ENCODE results near the gene LENG8. TPM values are rescaled to one million over a fixed set of nuclear protein-coding genes. Genes with fewer than 3 reads are reported as not detected.

The LENG8 gene
- total and polyA plus RNA-seq, 2 of the 8 experiments (the other 6 are each of a cell fraction or from before 2014, with no cell fraction given), result 62.2 to 108 TPM

DNA sequence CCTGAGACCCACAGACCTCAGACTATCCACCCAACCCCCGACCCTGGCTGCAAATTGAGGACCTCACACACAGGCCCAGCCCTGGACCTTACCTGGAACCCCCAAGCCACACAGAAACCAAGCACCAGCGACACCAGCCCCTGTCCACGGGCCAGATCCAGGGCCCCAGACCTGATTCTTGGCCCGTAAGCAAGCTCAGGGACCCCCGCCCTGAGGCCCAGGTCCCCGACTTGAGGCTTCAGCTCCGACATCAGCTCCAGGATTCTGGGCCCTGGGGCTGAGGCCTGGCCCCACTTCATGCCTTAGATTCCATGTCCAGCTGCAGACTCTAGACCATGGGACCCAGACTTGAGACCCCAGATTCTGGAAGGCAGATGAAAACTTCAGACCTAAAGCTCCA is 27.5 kb upstream of the LENG8 start:
- Histone ChIP-seq H3K27ac (ENCODE audit: low read depth, low read length) (no peak overlapping the region), H2AFZ (ENCODE audit: low read length) (no peak overlapping the region), H4K20me1 (replicated peaks in 1 of 2; ENCODE audit: control insufficient read depth in 1 of 2, insufficient read depth in 2 of 2, low read length in 2 of 2) (peaks cover 0 to 14% of the 10 kb centered on the region in 2 experiments), H2BK20ac (ENCODE audit: low read length) (peak overlapping the region; percentile 86), H2BK120ac (replicated peaks; ENCODE audit: low read depth, low read length) (peak overlapping the region; percentile 88), H3K79me1 (ENCODE audit: low read depth, low read length) (peaks cover 16% of the 10 kb centered on the region), H3K14ac (ENCODE audit: insufficient read length) (no peak overlapping the region), H4K5ac (ENCODE audit: insufficient read length, low read depth, low read length) (peak overlapping the region; percentile 34), H3K18ac (ENCODE audit: extremely low read depth, low read length) (peak overlapping the region; percentile 97), H3K4me3 (ENCODE audit: extremely low read depth in 1 of 4, insufficient read depth in 2 of 4, low read depth in 3 of 4, low read length in 4 of 4) (peak overlapping the region in 2 of 4 experiments; percentile 26 to 59; a peak in 3 of 8 replicates), H3K9me3 (ENCODE audit: insufficient read depth in 2 of 2, low read depth in 1 of 2, low read length in 1 of 2) (no peaks in the 10 kb centered on the region), H3K9ac (replicated peaks in 1 of 4; ENCODE audit: extremely low read depth in 1 of 4, low read depth in 3 of 4, low read length in 3 of 4) (peak overlapping the region in 1 of 4 experiments; percentile 13; a peak in 1 of 7 replicates), H3K36me3 (ENCODE audit: control insufficient read depth in 2 of 4, insufficient read depth in 4 of 4, low read length in 3 of 4) (peaks cover 2 to 23% (median 3%) of the 10 kb centered on the region in 4 experiments; a peak in 7 of 8 replicates), H4K91ac (replicated peaks; ENCODE audit: insufficient read length, low read length) (peak overlapping the region; percentile 96), H2BK12ac (ENCODE audit: low read depth, low read length) (peak overlapping the region; percentile 98; the same call in 1 of the 2 replicates), H4K8ac (ENCODE audit: extremely low read depth, insufficient read depth, low read length) (peak overlapping the region; percentile 53; the same call in 1 of the 2 replicates), H2BK5ac (ENCODE audit: low read depth, low read length) (peak overlapping the region; percentile 97; the same call in 1 of the 2 replicates), H3K27me3 (replicated peaks in 1 of 4; ENCODE audit: control insufficient read depth in 3 of 4, extremely low read depth in 1 of 4, insufficient read depth in 3 of 4, low read length in 3 of 4) (peaks cover 0 to 4% (median 2%) of the 10 kb centered on the region in 4 experiments; a peak in 3 of 7 replicates), H3K4ac (replicated peaks; ENCODE audit: insufficient read length, low read depth, low read length) (no peak overlapping the region), H3K79me2 (ENCODE audit: control insufficient read depth in 1 of 2, insufficient read depth in 2 of 2, low read length in 2 of 2) (peaks cover 7 to 8% of the 10 kb centered on the region in 2 experiments; a peak in 2 of 4 replicates), H3K4me2 (ENCODE audit: insufficient read depth in 1 of 2, low read depth in 2 of 2, low read length in 2 of 2) (peak overlapping the region; percentile 44 to 86), H3K23me2 (ENCODE audit: low read depth, low read length) (peaks cover 10% of the 10 kb centered on the region), H3K4me1 (replicated peaks in 1 of 4; ENCODE audit: control insufficient read depth in 3 of 4, insufficient read depth in 4 of 4, low read length in 3 of 4) (peaks cover 15 to 48% (median 36%) of the 10 kb centered on the region in 4 experiments), H2BK15ac (ENCODE audit: low read length) (peak overlapping the region; percentile 95; the same call in 1 of the 2 replicates), H3K56ac (replicated peaks; ENCODE audit: insufficient read length, low read depth, low read length) (no peak overlapping the region), H2AK5ac (ENCODE audit: low read depth, low read length) (peak overlapping the region; percentile 80; the same call in 1 of the 2 replicates), H3K23ac (ENCODE audit: insufficient read length) (no peak overlapping the region)
- CTCF ChIA-PET (ENCODE audit: partially characterized antibody), result interaction anchor here (0.6 to 4.9 kb wide), 12 partner anchors 8 to 1840 kb away, joined by 3 to 58 read pairs (median 3); no protein-coding TSS in a partner anchor
- POLR2A ChIA-PET (ENCODE audit: partially characterized antibody), result interaction anchor here (1.2 to 5.6 kb wide), 8 partner anchors 13 to 264 kb away, joined by 3 to 133 read pairs (median 6); partner anchors contain the start of genes LENG8 and RPS9
- FAIRE-seq, result no peak
- WGBS, 2 experiments (ENCODE audit: extremely low coverage in 1 of 2, insufficient coverage in 1 of 2, insufficient read length in 1 of 2, insufficient replicate concordance in 2 of 2, low coverage in 1 of 2, low lambda C conversion rate in 2 of 2, missing lambda C conversion rate in 1 of 2), result 60% methylated on average over 6 of the region's 7 CpGs; no CpG with 5 or more reads in 1 of the 2 experiments
- DNase-seq (ENCODE audit: low read depth in 1 of 2, low spot score in 2 of 2), result no peak
- TF ChIP-seq GABPA (IDR thresholded peaks at IDR 0.05; ENCODE audit: borderline replicate concordance, insufficient read depth, low read length), result no peak
- TF ChIP-seq POLR2A (IDR thresholded peaks at IDR 0.05; ENCODE audit: control extremely low read depth in 1 of 2, low read depth in 2 of 2, low read length in 2 of 2), result no peak
- TF ChIP-seq EGR1 (IDR thresholded peaks at IDR 0.05; ENCODE audit: borderline replicate concordance, low read depth, low read length), result no peak
- TF ChIP-seq TCF12 (IDR thresholded peaks at IDR 0.05; ENCODE audit: low read depth, low read length), result no peak
- TF ChIP-seq PHF8 (conservative IDR thresholded peaks at IDR 0.05; ENCODE audit: low read depth, low read length), result no peak
- TF ChIP-seq KDM5A (IDR thresholded peaks at IDR 0.05; ENCODE audit: low read length), result no peak
- TF ChIP-seq RAD21 (IDR thresholded peaks at IDR 0.05 in 1 of 2, conservative IDR thresholded peaks at IDR 0.05 in 1 of 2; ENCODE audit: low read depth in 2 of 2, low read length in 2 of 2), result no peak
- TF ChIP-seq BRCA1 (IDR thresholded peaks at IDR 0.05; ENCODE audit: low read depth, low read length), result no peak
- TF ChIP-seq CHD2 (IDR thresholded peaks at IDR 0.05; ENCODE audit: low read length), result no peak
- TF ChIP-seq CHD1 (IDR thresholded peaks at IDR 0.05; ENCODE audit: low read depth, low read length), result no peak
- TF ChIP-seq SIX5 (IDR thresholded peaks at IDR 0.05; ENCODE audit: low read depth, low read length), result no peak
- TF ChIP-seq CEBPB (IDR thresholded peaks at IDR 0.05; ENCODE audit: low read depth, low read length), result no peak
- no peak for TF ChIP-seq CBX8 (IDR thresholded peaks at IDR 0.05; ENCODE audit: borderline replicate concordance, low read depth, low read length)
- TF ChIP-seq GTF2F1 (IDR thresholded peaks at IDR 0.05; ENCODE audit: borderline replicate concordance, low read depth, low read length), result no peak

Data from H1 (cell line).